HCT116 (cell line): ENCODE results near the gene SMARCB1. TPM values are rescaled to one million over a fixed set of nuclear protein-coding genes. Genes with fewer than 3 reads are reported as not detected.

Experiments used
- ATAC-seq: fragments of 200-7000 bp; cut with Tn5 transposase; 2 replicates; pipeline ENCODE4 v1.9.1; 2020; ENCODE audit warnings: mild to moderate bottlenecking, moderate library complexity
- BruUV-seq: library from RNA; stranded (reverse); fragments of 400-500 nt; replicated peaks from 2 replicates; lab custom pipeline; 2021; lab: Mats Ljungman, UMichigan
- CTCF ChIA-PET: fragments of 300-600 bp; sonication (Branson Sonifier 250); formaldehyde crosslinking; loops from one replicate; lab custom pipeline; 2021; ENCODE audit warnings: antibody characterized with exemption; lab: Charles Lee
- POLR2A ChIA-PET: fragments of 300-600, 350-600 bp; sonication (Branson Sonifier 250); formaldehyde crosslinking; loops from one replicate; lab custom pipeline; 2021; ENCODE audit warnings: antibody characterized with exemption; lab: Charles Lee
- RAD21 ChIA-PET, 2 experiments: fragments of 300-600 bp; sonication (Branson Sonifier 250); formaldehyde crosslinking; loops; one replicate each; lab custom pipeline; 2023; ENCODE audit warnings: low total read pairs in 2 of 2; ENCODE audit not compliant: uncharacterized antibody in 2 of 2, unreplicated experiment in 2 of 2, low non-redundant PET in 1 of 2; lab: Charles Lee
- DNase-seq: peaks from one replicate; pipeline ENCODE4 v3.0.0-alpha.2; 2010; ENCODE audit warnings: low read depth, low spot score
- H2AFZ ChIP-seq: fragments of 200-600 bp; shearing (Covaris generic), sonication (generic); 2 replicates; pipeline ENCODE4 v1.6.1; 2017; ENCODE audit warnings: low read depth, mixed run types, mixed read lengths, antibody characterized with exemption, low read length; ENCODE audit not compliant: poor library complexity, severe bottlenecking
- H3K27ac ChIP-seq: 2 replicates; pipeline ENCODE4 v1.5.1; 2012; ENCODE audit warnings: low read depth, low read length
- H3K27me3 ChIP-seq: fragments of 200-600 bp; sonication (generic); 2 replicates; pipeline ENCODE4 v1.6.1; 2016; ENCODE audit warnings: mixed run types, low read length, mixed read lengths; ENCODE audit not compliant: insufficient read depth
- H3K36me3 ChIP-seq, 2 experiments: fragments of 200-500 bp in 1 of 2; fragments of 200-600 bp in 1 of 2; sonication (Bioruptor generic) in 1 of 2; sonication (generic) in 1 of 2; 2 replicates each; pipeline versions ENCODE4 v1.5.1 to v1.6.1; 2014 to 2016; ENCODE audit warnings: low read length in 2 of 2, inconsistent platforms in 1 of 2, mixed read lengths in 1 of 2, mixed run types in 1 of 2; ENCODE audit not compliant: insufficient read depth in 2 of 2, control insufficient read depth in 1 of 2
- H3K4me1 ChIP-seq, 2 experiments: fragments of 200-600 bp in 1 of 2; sonication (generic) in 1 of 2; 2 replicates each; pipeline versions ENCODE4 v1.5.1 to v1.6.1; 2012 to 2017; ENCODE audit warnings: low read length in 2 of 2, inconsistent platforms in 1 of 2, mild to moderate bottlenecking in 1 of 2, mixed read lengths in 1 of 2, mixed run types in 1 of 2, moderate library complexity in 1 of 2; ENCODE audit not compliant: insufficient read depth in 2 of 2, control insufficient read depth in 1 of 2
- H3K4me2 ChIP-seq: fragments of 200-600 bp; sonication (generic); 2 replicates; pipeline ENCODE4 v1.6.1; 2017; ENCODE audit warnings: mixed run types, low read length, mixed read lengths
- H3K4me3 ChIP-seq, 2 experiments: fragments of 200-600 bp in 1 of 2; sonication (generic) in 1 of 2; replicated peaks in 1 of 2; 2 replicates each; pipeline ENCODE4 v1.5.1; 2011 to 2016; ENCODE audit warnings: low read length in 2 of 2, control low read depth in 1 of 2, low read depth in 1 of 2, mild to moderate bottlenecking in 1 of 2, mixed read lengths in 1 of 2, mixed run types in 1 of 2
- H3K79me2 ChIP-seq: fragments of 200-600 bp; sonication (generic); 2 replicates; pipeline ENCODE4 v1.6.1; 2017; ENCODE audit warnings: mild to moderate bottlenecking, mixed run types, low read length, moderate library complexity, mixed read lengths; ENCODE audit not compliant: insufficient read depth
- H3K9ac ChIP-seq: fragments of 200-600 bp; sonication (generic); 2 replicates; pipeline ENCODE4 v1.6.1; 2016; ENCODE audit warnings: low read length, mixed read lengths
- H3K9me2 ChIP-seq: fragments of 200-600 bp; sonication (generic), shearing (Covaris generic); 2 replicates; pipeline ENCODE4 v1.6.1; 2017; ENCODE audit warnings: mixed run types, mild to moderate bottlenecking, moderate library complexity; ENCODE audit not compliant: insufficient read depth
- H3K9me3 ChIP-seq, 2 experiments: fragments of 200-500 bp in 1 of 2; fragments of 200-600 bp in 1 of 2; sonication (Bioruptor generic) in 1 of 2; sonication (generic) in 1 of 2; 2 replicates each; pipeline ENCODE4 v1.6.1; 2014 to 2017; ENCODE audit warnings: low read length in 2 of 2, mixed read lengths in 2 of 2, inconsistent platforms in 1 of 2, low read depth in 1 of 2, mild to moderate bottlenecking in 1 of 2, mixed run types in 1 of 2, moderate library complexity in 1 of 2; ENCODE audit not compliant: control insufficient read depth in 1 of 2, insufficient read depth in 1 of 2
- H4K20me1 ChIP-seq: fragments of 200-600 bp; sonication (generic), shearing (Covaris generic); 2 replicates; pipeline ENCODE4 v1.6.1; 2017; ENCODE audit warnings: mixed run types, mild to moderate bottlenecking, moderate library complexity; ENCODE audit not compliant: insufficient read depth
- CBX3 ChIP-seq: IDR thresholded peaks from 2 replicates; pipeline ENCODE4 v1.6.1; 2012; ENCODE audit warnings: low read depth
- CEBPB ChIP-seq: IDR thresholded peaks from 2 replicates; pipeline ENCODE4 v1.6.1; 2012; ENCODE audit warnings: low read depth
- EZH2 ChIP-seq: fragments of 200-600 bp; sonication (generic); IDR thresholded peaks from 2 replicates; pipeline ENCODE4 v1.6.1; 2017; ENCODE audit warnings: antibody characterized with exemption, mixed run types
- FOSL1 ChIP-seq: IDR thresholded peaks from 2 replicates; pipeline ENCODE4 v1.6.1; 2012; ENCODE audit warnings: low read depth
- JUND ChIP-seq: IDR thresholded peaks from 2 replicates; pipeline ENCODE4 v1.6.1; 2012
- POLR2A ChIP-seq: IDR thresholded peaks from 2 replicates; pipeline ENCODE4 v1.7.0; 2011; ENCODE audit warnings: borderline replicate concordance; ENCODE audit not compliant: insufficient read depth, insufficient read length; ENCODE audit errors: extremely low read depth
- POLR2AphosphoS5 ChIP-seq: IDR thresholded peaks from 2 replicates; pipeline ENCODE4 v1.6.1; 2011; ENCODE audit warnings: mild to moderate bottlenecking, low read depth, low read length, moderate library complexity
- SIN3A ChIP-seq: IDR thresholded peaks from 2 replicates; pipeline ENCODE4 v1.6.1; 2012; ENCODE audit warnings: low read depth
- YY1 ChIP-seq: IDR thresholded peaks from 2 replicates; pipeline ENCODE4 v1.6.1; 2011; ENCODE audit warnings: low read length, low read depth, moderate library complexity, mild to moderate bottlenecking; ENCODE audit not compliant: insufficient replicate concordance; ENCODE audit errors: extremely low read depth
- ZBTB33 ChIP-seq: IDR thresholded peaks from 2 replicates; pipeline ENCODE4 v1.6.1; 2011; ENCODE audit warnings: mild to moderate bottlenecking, low read length, moderate library complexity; ENCODE audit not compliant: insufficient replicate concordance; ENCODE audit errors: extremely low read depth
- ZFX ChIP-seq: fragments of 450-650 bp; IDR thresholded peaks from 2 replicates; pipeline ENCODE4 v1.6.1; 2017
- ZNF274 ChIP-seq: fragments of 200-500 bp; sonication (Bioruptor generic); IDR thresholded peaks from 2 replicates; pipeline ENCODE4 v1.6.1; 2014; ENCODE audit warnings: mild to moderate bottlenecking, low read depth, low read length, inconsistent platforms
- intact Hi-C: fragments of 100-400 bp; cut with micrococcal nuclease; formaldehyde crosslinking; loops from 2 replicates; pipeline ENCODE4 v1.10.0; 2022
- total RNA-seq: library from RNA; stranded (reverse); gene quantifications from one replicate; pipeline ENCODE4 v1.2.1, GENCODE V29; 2021; ENCODE audit not compliant: unreplicated experiment
- TF ChIP-seq, protein P1 (sequence below): IDR thresholded peaks from 2 replicates; pipeline ENCODE4 v1.6.1; 2012; ENCODE audit warnings: low read depth

Gene SMARCB1
- total RNA-seq, 1 experiment from 2014 or later, result 101 TPM

DNA sequence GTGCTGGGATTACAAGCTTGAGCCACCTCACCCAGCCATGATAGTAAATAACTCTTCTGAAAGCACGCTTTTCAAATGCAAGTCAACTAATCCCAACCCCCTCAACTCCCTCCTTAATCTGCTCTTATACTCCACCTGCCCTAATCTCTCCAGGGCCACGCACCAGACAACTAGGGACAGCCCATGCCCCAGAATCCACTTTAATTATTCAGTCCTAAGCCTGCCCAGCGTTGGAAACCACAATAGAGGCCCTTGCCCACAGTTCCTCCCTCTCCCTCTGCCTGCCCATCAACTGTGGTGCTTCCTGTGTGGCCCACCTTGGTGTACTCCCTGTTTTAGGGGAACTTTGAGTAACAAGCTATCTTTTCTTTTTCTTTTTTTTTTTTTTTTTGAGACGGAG, 29.9 kb upstream of the SMARCB1 start:
- POLR2A ChIA-PET, result no interaction called here
- H3K4me2 ChIP-seq, result no peak overlapping the region

More for the DNA sequence above, 29.9 kb upstream of the SMARCB1 start:
- CTCF ChIA-PET, result interaction anchor here (1.8 kb wide), 1 partner anchor 10 kb away, joined by 8 read pairs; the partner anchor contains the start of gene CHCHD10
- RAD21 ChIA-PET, result no interaction called here
- H3K36me3 ChIP-seq, result no peaks in the 10 kb centered on the region
- DNase-seq, result no peak
- intact Hi-C loops, result no loop called here
- no peaks in the 10 kb centered on the region for H3K79me2 ChIP-seq
- no peak for TF ChIP-seq YY1
- no peak for TF ChIP-seq FOSL1
- no peak for TF ChIP-seq POLR2A
- TF ChIP-seq CEBPB, result no peak
- no peak for TF ChIP-seq ZNF274
- no peak for TF ChIP-seq ZBTB33
- TF ChIP-seq, protein P1, sequence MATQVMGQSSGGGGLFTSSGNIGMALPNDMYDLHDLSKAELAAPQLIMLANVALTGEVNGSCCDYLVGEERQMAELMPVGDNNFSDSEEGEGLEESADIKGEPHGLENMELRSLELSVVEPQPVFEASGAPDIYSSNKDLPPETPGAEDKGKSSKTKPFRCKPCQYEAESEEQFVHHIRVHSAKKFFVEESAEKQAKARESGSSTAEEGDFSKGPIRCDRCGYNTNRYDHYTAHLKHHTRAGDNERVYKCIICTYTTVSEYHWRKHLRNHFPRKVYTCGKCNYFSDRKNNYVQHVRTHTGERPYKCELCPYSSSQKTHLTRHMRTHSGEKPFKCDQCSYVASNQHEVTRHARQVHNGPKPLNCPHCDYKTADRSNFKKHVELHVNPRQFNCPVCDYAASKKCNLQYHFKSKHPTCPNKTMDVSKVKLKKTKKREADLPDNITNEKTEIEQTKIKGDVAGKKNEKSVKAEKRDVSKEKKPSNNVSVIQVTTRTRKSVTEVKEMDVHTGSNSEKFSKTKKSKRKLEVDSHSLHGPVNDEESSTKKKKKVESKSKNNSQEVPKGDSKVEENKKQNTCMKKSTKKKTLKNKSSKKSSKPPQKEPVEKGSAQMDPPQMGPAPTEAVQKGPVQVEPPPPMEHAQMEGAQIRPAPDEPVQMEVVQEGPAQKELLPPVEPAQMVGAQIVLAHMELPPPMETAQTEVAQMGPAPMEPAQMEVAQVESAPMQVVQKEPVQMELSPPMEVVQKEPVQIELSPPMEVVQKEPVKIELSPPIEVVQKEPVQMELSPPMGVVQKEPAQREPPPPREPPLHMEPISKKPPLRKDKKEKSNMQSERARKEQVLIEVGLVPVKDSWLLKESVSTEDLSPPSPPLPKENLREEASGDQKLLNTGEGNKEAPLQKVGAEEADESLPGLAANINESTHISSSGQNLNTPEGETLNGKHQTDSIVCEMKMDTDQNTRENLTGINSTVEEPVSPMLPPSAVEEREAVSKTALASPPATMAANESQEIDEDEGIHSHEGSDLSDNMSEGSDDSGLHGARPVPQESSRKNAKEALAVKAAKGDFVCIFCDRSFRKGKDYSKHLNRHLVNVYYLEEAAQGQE, result no peak
- TF ChIP-seq POLR2AphosphoS5, result no peak
- no peak for TF ChIP-seq SIN3A
- TF ChIP-seq CBX3, result no peak
- TF ChIP-seq ZFX, result no peak
- TF ChIP-seq JUND, result no peak
- no peak for TF ChIP-seq EZH2
- H2AFZ ChIP-seq, result no peak overlapping the region
- no peaks in the 10 kb centered on the region for H3K27me3 ChIP-seq
- H4K20me1 ChIP-seq, result no peaks in the 10 kb centered on the region
- BruUV-seq, result no TSS peak
- H3K9me3 ChIP-seq, result no peaks in the 10 kb centered on the region
- H3K4me3 ChIP-seq, result no peak overlapping the region
- no peaks in the 10 kb centered on the region for H3K9me2 ChIP-seq
- H3K4me1 ChIP-seq, result peaks cover 3 to 6% of the 10 kb centered on the region in 2 experiments
- no peak overlapping the region for H3K9ac ChIP-seq
- no peak overlapping the region for H3K27ac ChIP-seq
- no peak for ATAC-seq
